Caco-2 (cell line): ENCODE measurements around the gene SKOR2. TPM values are rescaled to one million over a fixed set of nuclear protein-coding genes. Genes with fewer than 3 reads are reported as not detected.
"Not testable (repeated sequence)": the region's sequence is repeated elsewhere in the genome, so short reads cannot be mapped to it uniquely, and the experiment has no call there.

Experiments used
- BruUV-seq: library from RNA; stranded (reverse); fragments of 400-500 nt; replicated peaks from 2 replicates; lab custom pipeline; 2021; lab: Mats Ljungman, UMichigan
- CTCF ChIA-PET: fragments of 300-600 bp; sonication (Branson Sonifier 250); formaldehyde crosslinking; loops from one replicate; lab custom pipeline; 2022; ENCODE audit warnings: antibody characterized with exemption; lab: Charles Lee
- POLR2A ChIA-PET: fragments of 300-600 bp; sonication (Branson Sonifier 250); formaldehyde crosslinking; loops from one replicate; lab custom pipeline; 2022; ENCODE audit warnings: antibody characterized with exemption; lab: Charles Lee
- DNase-seq, 2 experiments: peaks; one replicate each; pipeline versions ENCODE4 v3.0.0 to v3.0.0-alpha.2; 2020 to 2022
- H3K27me3 ChIP-seq: replicated peaks from 2 replicates; pipeline ENCODE4 v1.6.0; 2011; ENCODE audit warnings: low read length; ENCODE audit not compliant: control insufficient read depth, insufficient read depth
- H3K36me3 ChIP-seq: 2 replicates; pipeline ENCODE4 v1.5.1; 2011; ENCODE audit warnings: low read length; ENCODE audit not compliant: control insufficient read depth, insufficient read depth
- H3K4me1 ChIP-seq: fragments of 250-450 bp; sonication (Bioruptor Pico); 2 replicates; pipeline ENCODE4 v1.5.1; 2020; ENCODE audit warnings: mild to moderate bottlenecking
- H3K4me3 ChIP-seq: 2 replicates; pipeline ENCODE4 v1.5.1; 2011; ENCODE audit warnings: low read depth, mild to moderate bottlenecking, control low read depth, low read length
- H3K9me3 ChIP-seq: fragments of 250-450 bp; sonication (Bioruptor Pico); 2 replicates; pipeline ENCODE4 v1.5.1; 2020; ENCODE audit warnings: mild to moderate bottlenecking, moderate library complexity
- H3K27ac Mint-ChIP-seq: one replicate; pipeline ENCODE4 v1.8.0; 2022; ENCODE audit warnings: mixed read lengths; ENCODE audit not compliant: unreplicated experiment
- H3K27me3 Mint-ChIP-seq: one replicate; pipeline ENCODE4 v1.8.0; 2022; ENCODE audit warnings: mixed read lengths; ENCODE audit not compliant: insufficient read depth, unreplicated experiment
- H3K36me3 Mint-ChIP-seq: one replicate; pipeline ENCODE4 v1.8.0; 2022; ENCODE audit warnings: mild to moderate bottlenecking, mixed read lengths; ENCODE audit not compliant: insufficient read depth, unreplicated experiment
- H3K4me1 Mint-ChIP-seq: one replicate; pipeline ENCODE4 v1.8.0; 2022; ENCODE audit warnings: low read depth, mixed read lengths; ENCODE audit not compliant: unreplicated experiment
- H3K4me3 Mint-ChIP-seq: one replicate; pipeline ENCODE4 v1.8.0; 2022; ENCODE audit warnings: mild to moderate bottlenecking, moderate library complexity, mixed read lengths; ENCODE audit not compliant: unreplicated experiment
- H3K9me3 Mint-ChIP-seq: one replicate; pipeline ENCODE4 v1.8.0; 2022; ENCODE audit warnings: mixed read lengths; ENCODE audit not compliant: unreplicated experiment
- CTCF ChIP-seq, 2 experiments: fragments of 200-600 bp in 1 of 2; IDR thresholded peaks; 1 replicate in 1 of 2; 2 replicates in 1 of 2; pipeline versions ENCODE4 v1.5.1 to v1.8.0; 2011 to 2022; ENCODE audit warnings: antibody characterized with exemption in 1 of 2, control low read depth in 1 of 2, inconsistent platforms in 1 of 2, low read depth in 1 of 2, low read length in 1 of 2, mild to moderate bottlenecking in 1 of 2, moderate library complexity in 1 of 2; ENCODE audit not compliant: insufficient read depth in 1 of 2, severe bottlenecking in 1 of 2, unreplicated experiment in 1 of 2
- intact Hi-C: fragments of 100-400 bp; cut with micrococcal nuclease; formaldehyde crosslinking; loops from one replicate; pipeline ENCODE4 v1.10.0; 2022; ENCODE audit not compliant: unreplicated experiment
- total RNA-seq: library from RNA; stranded (reverse); gene quantifications from 2 replicates; pipeline ENCODE4 v1.2.3, GENCODE V29; 2022

SKOR2 gene
- total RNA-seq, 1 experiment from 2014 or later: not detected

DNA sequence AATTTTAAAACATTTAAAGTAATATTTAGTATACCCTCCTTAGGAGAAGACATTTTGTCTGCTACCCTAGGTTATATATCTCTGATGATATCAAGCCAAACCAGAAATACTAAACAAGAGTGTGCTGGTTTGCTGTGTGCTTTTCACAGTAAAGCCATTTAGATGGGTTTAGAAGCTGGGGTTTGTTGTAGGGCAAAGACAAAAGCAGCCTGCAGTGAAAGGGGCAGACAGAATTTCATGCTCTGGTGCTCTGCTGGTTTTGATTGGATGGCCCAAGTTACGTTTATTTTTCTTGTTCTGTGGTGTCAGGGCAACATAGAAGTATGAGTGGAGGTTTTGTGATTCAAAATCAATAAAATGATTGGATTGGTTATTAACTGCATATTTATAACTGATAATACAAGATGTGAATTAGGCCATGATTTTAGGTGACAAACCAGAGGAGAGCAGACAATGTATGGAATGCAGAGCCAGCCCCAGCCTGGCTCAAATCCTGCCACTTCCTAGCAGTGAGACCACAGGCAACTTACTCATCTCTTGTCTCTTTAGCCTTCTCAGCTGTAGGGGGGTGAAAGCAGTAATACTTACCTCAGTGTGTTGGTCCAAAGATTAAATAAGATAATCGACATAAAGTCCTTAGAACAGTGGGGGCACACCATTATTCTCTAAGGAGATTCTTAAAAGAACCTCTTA, 44.4 kb downstream of the SKOR2 start:
- Mint-ChIP-seq H3K4me1 (no peaks in the 10 kb centered on the region), H3K9me3 (no peaks in the 10 kb centered on the region), H3K36me3 (no peaks in the 10 kb centered on the region), H3K4me3 (no peak overlapping the region), H3K27ac (no peak overlapping the region), H3K27me3 (peaks cover 8% of the 10 kb centered on the region)
- ChIA-PET CTCF (no interaction called here), POLR2A (no interaction called here)
- no TSS peak for BruUV-seq
- no peak for TF ChIP-seq CTCF (IDR thresholded peaks at IDR 0.05; ENCODE audit: insufficient read depth in 1 of 2, low read depth in 1 of 2, low read length in 1 of 2, severe bottlenecking in 1 of 2, unreplicated experiment in 1 of 2)
- H3K36me3 ChIP-seq: no peaks in the 10 kb centered on the region
- no peak overlapping the region for H3K4me3 ChIP-seq
- no peak for DNase-seq
- H3K9me3 ChIP-seq: no peaks in the 10 kb centered on the region
- H3K27me3 ChIP-seq: no peaks in the 10 kb centered on the region
- intact Hi-C loops: no loop called here
- no peaks in the 10 kb centered on the region for H3K4me1 ChIP-seq

- intact Hi-C loops: loop anchor here (1.0 kb wide), 1 partner anchor 105 kb away; no protein-coding TSS in a partner anchor
- H3K27me3 Mint-ChIP-seq: peaks cover 7% of the 10 kb centered on the region
- H3K4me3 Mint-ChIP-seq: no peak overlapping the region
- Histone ChIP-seq H3K36me3 (no peaks in the 10 kb centered on the region), H3K27me3 (no peaks in the 10 kb centered on the region), H3K9me3 (no peaks in the 10 kb centered on the region), H3K4me3 (no peak overlapping the region), H3K4me1 (no peaks in the 10 kb centered on the region)
- no peaks in the 10 kb centered on the region for H3K9me3 Mint-ChIP-seq
- ChIA-PET POLR2A (no interaction called here), CTCF (interaction anchor here (1.0 to 1.8 kb wide), 4 partner anchors 14 to 154 kb away, joined by 3 to 7 read pairs (median 4); no protein-coding TSS in a partner anchor)
- peak; percentile 50 to 79 for TF ChIP-seq CTCF (IDR thresholded peaks at IDR 0.05; ENCODE audit: insufficient read depth in 1 of 2, low read depth in 1 of 2, low read length in 1 of 2, severe bottlenecking in 1 of 2, unreplicated experiment in 1 of 2)
- H3K4me1 Mint-ChIP-seq: no peaks in the 10 kb centered on the region
- H3K27ac Mint-ChIP-seq: no peak overlapping the region
- BruUV-seq: no TSS peak
- H3K36me3 Mint-ChIP-seq: no peaks in the 10 kb centered on the region
- DNase-seq: peak in 1 of 2 experiments; percentile 38
Measured at GRCh38 chr18:47204908-47205522, 46.4 kb downstream of the SKOR2 start.

- H3K4me3 ChIP-seq: no peak overlapping the region
- Mint-ChIP-seq H3K9me3 (no peaks in the 10 kb centered on the region), H3K4me3 (no peak overlapping the region), H3K36me3 (no peaks in the 10 kb centered on the region), H3K27me3 (peaks cover 4% of the 10 kb centered on the region), H3K4me1 (no peaks in the 10 kb centered on the region), H3K27ac (no peak overlapping the region)
- no peaks in the 10 kb centered on the region for H3K27me3 ChIP-seq
- ChIA-PET POLR2A (no interaction called here), CTCF (interaction anchor here (1.1 to 1.8 kb wide), 2 partner anchors 13 to 153 kb away, joined by 4 to 7 read pairs; no protein-coding TSS in a partner anchor)
- H3K4me1 ChIP-seq: no peaks in the 10 kb centered on the region
- no peak for DNase-seq
- no peak for TF ChIP-seq CTCF (IDR thresholded peaks at IDR 0.05; ENCODE audit: insufficient read depth in 1 of 2, low read depth in 1 of 2, low read length in 1 of 2, severe bottlenecking in 1 of 2, unreplicated experiment in 1 of 2)
- no peaks in the 10 kb centered on the region for H3K36me3 ChIP-seq
- BruUV-seq: no TSS peak
- intact Hi-C loops: no loop called here
- no peaks in the 10 kb centered on the region for H3K9me3 ChIP-seq
Measured at GRCh38 chr18:47203626-47204464, 47.6 kb downstream of the SKOR2 start.

- H3K4me1 Mint-ChIP-seq, H3K27ac Mint-ChIP-seq, H3K27me3 Mint-ChIP-seq, H3K9me3 ChIP-seq, H3K4me1 ChIP-seq, H3K4me3 ChIP-seq, CTCF ChIA-PET, H3K4me3 Mint-ChIP-seq, BruUV-seq, DNase-seq, H3K36me3 ChIP-seq, POLR2A ChIA-PET, intact Hi-C loops, H3K27me3 ChIP-seq, H3K36me3 Mint-ChIP-seq, H3K9me3 Mint-ChIP-seq: not testable (repeated sequence)
Measured at GRCh38 chr18:47195961-47196360, 55.5 kb downstream of the SKOR2 start.
